ENCODE results near the gene ELP4.
"Not testable (repeated sequence)": the region's sequence is repeated elsewhere in the genome, so short reads cannot be mapped to it uniquely, and the experiment has no call there.

Gene ELP4

DNA sequence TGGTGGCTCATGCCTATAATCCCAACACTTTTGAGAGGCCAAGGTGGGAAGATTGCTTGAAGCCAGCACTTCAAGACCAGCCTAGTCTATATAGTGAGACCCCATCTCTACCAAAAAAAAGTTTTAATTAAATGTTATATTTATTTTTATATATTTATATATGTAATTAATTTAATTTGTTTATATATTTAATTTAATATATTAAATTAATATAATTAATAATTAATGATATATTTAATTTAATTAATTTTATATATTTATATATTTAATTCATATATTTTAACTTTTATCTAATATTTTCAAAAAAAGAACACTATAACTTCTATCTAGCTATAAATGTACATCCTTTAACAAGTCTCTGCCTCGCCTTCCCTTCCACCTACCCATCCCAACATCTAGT lies 196.8 kb downstream of the ELP4 start:
- no peak for DNase-seq (ENCODE audit: low spot score)

- DNase-seq (ENCODE audit: low spot score) = no peak
These were observed 201.6 kb downstream of the ELP4 start for GRCh38 chr11:31711137-31711536.

DNA sequence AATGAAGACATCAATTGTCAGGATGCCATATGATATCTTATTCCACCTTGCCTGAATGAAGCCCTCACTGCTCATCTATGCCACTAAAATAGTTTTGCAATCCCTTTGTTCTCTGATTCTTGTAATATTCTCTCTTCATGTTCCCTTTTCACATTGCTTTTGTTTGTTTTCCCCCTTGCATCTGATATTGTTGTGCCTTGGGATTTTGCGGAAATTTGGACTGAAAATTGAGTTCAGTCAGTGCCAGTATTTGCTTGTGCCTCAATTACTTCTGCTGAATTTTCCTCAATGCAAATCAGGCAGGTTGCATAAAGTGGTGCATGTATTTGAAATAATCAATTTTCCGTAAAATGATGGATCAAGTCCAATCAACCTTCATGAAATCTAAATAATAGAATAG lies 203.3 kb downstream of the ELP4 start:
- DNase-seq (ENCODE audit: low spot score) = no peak

GRCh38 chr11:31714840-31715239 lies 205.3 kb downstream of the ELP4 start:
- no peak for DNase-seq (ENCODE audit: low spot score)

GRCh38 chr11:31720225-31720624 lies 210.7 kb downstream of the ELP4 start:
- no peak for DNase-seq (ENCODE audit: low spot score)

DNA sequence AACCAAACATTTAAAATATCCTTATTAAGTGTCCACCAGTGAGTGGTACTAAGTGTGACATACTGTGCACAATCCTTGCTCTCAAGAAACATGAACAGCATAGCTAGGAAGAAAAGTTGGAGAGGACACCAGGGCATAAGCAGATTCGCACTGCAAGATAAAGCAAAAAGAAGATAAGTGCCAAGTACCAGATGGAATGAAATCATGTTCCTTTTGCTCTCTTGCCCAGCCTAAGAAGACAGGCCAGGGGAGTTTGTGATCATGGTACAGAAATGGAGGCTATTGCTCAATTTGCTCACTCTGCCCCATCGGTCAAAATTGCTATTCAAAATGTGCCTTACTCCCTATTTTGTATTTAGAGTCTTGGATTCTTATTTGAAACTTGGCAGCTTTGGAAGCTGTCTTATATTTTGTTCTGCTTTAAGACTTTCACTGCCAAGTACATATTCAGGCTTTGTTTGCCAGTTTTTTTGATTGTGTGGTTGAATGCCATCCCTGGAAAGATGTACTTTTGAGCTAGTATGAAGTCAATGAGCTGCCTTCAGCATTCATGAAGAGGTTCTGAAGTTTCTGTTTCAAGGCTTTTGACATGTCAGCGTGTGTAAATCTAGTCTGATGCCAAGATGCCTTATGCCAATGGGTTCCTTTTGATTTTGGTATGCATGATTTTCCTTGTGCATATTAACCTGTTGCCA lies 211.3 kb downstream of the ELP4 start:
- DNase-seq (ENCODE audit: low spot score) = no peak

DNA sequence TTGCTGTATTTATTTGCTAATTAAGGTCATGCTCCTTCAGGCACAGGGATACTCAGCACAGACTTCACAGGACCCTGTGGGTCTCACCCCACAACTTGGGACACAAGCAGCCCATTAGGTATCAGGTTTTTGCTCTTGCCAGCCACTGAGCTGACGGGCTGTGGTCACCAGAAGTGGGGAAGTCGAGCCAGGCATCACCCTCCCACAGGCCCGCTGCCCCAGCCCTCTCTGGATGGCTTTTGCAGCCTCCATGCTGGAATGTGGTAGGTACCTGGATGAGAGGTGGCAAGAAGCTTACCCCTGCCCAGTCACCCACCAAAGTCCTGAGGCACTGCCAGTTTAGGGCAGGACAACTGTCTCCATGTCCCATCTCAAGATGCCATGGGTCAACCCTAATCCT lies 213.2 kb downstream of the ELP4 start:
- DNase-seq (ENCODE audit: low spot score) = no peak

DNA sequence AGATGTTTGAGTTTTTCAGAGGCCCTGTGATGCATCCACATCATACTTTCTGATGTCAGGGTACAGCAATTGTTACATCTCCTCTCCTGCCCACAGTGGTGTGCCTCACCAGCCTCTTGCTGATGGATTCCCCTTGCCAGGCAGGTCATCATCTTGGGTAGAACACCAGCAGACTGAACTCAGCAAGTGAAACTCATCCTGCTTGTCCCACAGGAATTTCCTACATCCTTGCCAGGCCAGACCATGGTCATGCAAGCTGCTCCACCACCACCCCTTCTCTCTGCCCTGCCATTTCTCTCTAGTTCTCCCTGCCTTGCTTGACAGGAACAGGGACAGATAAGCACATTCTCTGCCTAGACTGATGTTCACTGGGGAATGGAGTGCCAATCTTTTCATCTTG lies 215.6 kb downstream of the ELP4 start:
- DNase-seq (ENCODE audit: low spot score) = peak; percentile 42

GRCh38 chr11:31728432-31728831 lies 218.9 kb downstream of the ELP4 start:
- DNase-seq (ENCODE audit: low spot score) = no peak

- no peak for DNase-seq (ENCODE audit: low spot score)
These were observed 230.6 kb downstream of the ELP4 start for GRCh38 chr11:31740131-31740530.

DNA sequence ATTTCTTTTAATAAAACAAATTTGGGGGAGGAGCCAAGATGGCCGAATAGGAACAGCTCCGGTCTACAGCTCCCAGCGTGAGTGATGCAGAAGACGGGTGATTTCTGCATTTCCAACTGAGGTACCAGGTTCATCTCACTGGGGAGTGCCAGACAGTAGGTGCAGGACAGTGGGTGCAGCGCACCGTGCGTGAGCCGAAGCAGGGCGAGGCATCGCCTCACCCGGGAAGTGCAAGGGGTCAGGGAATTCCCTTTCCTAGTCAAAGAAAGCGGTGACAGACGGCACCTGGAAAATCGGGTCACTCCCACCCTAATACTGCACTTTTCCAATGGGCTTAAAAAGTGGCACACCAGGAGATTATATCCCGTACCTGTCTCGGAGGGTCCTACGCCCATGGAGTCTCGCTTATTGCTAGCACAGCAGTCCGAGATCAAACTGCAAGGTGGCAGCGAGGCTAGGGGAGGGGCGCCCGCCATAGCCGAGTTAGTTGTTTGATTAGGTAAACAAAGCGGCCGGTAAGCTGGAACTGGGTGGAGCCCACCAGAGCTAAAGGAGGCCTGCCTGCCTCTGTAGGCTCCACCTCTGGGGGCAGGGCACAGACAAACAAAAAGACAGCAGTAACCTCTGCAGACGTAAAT lies 231.3 kb downstream of the ELP4 start:
- not testable (repeated sequence) for DNase-seq (ENCODE audit: low spot score)

- DNase-seq (ENCODE audit: low spot score) = no peak
These were observed 238.0 kb downstream of the ELP4 start for GRCh38 chr11:31747581-31747980.

DNA sequence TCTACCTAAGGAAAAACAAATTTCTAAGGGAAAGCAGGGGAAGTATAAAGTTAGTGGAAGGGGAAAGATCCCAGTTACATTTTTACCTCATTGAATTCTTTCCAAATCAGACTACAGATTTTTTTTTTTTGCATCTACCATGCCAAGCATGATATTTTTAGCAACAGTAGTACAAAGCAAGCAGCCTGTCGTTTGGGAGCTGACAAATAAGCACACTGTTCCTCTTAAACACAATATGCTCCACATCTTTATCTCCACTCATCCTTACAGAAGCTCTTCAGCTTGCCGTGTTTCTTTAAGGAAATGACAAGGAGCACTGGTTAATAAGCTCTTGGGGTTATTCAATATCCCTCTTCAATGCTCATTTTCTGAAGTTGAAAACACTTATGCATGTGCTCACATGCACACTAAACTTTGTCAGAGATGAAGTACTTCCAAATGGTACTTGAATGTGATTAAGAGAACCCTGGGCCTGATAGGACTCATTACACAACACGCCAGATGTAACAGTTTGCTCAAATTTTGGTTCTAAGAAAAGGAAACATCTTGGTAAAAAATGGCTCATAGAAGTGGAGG lies 247.8 kb downstream of the ELP4 start:
- no peak for DNase-seq (ENCODE audit: low spot score)

DNA sequence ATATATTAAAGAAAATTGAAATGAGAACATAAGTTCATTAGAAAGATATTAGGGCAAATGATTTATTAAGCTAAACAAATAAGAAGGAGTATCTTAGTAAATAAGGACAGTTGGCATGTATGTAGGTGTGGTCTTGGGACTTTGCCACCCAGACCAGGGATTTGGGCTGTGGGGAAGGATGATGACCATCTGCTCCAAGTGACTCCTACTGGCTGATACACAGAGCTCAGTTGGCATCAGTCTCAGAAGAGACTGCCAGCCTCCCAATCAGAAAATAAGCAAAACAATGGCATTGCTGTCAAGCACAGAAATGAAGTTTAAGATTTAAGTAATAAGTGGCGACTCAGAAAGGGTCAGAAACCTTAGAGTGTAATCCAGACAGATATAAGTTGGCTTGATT lies 252.1 kb downstream of the ELP4 start:
- DNase-seq (ENCODE audit: low spot score) = no peak

DNA sequence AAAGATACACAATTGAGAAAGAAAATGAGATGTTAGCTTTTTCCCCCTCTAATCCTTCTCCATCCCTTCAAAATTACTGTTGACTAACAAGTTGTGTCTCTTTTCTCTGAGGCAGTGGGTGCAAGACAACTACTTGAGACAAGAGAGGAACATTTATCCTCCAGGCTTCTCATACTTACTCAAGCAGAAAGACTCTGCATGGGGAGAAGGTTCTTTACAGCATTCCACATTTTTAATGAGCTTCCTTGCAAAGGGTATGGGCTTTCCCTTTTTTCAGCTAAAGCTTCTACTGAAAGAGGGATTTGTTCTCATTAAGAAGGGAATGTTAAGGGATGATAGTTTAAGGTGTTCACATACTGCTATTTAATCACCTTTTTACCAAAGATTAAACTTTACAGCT lies 253.7 kb downstream of the ELP4 start:
- DNase-seq (ENCODE audit: low spot score) = no peak

DNA sequence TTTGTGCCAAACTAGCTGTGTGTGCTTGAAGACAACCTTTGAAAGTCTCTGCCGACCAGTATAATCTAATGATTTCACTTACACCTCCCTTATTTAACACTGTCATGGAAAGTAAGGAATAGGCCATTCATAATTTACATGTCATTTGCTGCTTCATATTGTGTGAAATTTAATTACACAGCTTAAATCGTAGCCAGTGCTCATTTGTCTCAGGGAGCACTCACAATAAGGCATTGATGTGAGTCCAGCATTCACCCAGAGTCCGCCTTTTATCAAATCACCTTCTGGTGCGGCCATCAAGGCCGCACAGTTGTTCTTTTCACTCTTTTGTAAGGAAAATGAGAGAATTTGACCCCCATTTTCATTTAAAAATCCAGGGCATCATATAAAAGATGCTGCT lies 254.7 kb downstream of the ELP4 start:
- DNase-seq (ENCODE audit: low spot score) = no peak

DNA sequence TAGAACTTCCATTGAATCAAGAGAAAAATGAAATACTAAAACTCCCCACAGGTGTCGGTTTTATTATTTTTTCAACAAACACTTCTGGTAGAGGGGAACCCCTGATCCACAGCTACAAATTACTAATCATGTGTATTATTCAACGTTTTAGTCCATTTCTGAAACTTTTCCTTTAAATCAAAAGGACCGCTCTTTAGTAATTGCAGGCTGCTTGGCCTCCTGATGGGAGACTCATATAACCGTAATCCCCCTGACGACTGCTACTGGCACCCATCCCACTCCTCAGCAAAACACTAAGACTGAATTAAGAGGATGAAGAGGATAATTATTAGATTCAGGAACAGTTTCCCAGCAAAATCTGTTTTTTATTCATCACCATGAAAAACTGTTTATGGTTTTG lies 255.2 kb downstream of the ELP4 start:
- no peak for DNase-seq (ENCODE audit: low spot score)

DNA sequence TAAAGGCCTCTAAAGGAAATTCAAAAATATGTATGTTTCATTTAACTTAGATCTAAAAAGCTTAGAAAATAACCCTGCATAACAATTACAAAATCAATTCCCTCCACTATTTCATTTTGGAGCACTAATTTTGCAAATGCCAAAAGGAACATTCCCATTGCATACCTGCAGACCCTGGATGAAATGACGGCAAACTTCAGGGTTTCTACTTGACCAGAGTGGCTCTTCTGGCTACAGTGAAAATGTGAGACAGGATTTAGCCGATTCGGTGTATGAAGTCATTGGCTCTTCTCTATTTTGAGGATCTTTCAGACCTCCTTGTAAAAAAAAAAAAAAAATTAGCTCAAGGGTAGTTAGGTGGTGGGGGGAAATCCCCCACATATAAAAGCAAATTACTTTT lies 257.5 kb downstream of the ELP4 start:
- DNase-seq (ENCODE audit: low spot score) = no peak

DNA sequence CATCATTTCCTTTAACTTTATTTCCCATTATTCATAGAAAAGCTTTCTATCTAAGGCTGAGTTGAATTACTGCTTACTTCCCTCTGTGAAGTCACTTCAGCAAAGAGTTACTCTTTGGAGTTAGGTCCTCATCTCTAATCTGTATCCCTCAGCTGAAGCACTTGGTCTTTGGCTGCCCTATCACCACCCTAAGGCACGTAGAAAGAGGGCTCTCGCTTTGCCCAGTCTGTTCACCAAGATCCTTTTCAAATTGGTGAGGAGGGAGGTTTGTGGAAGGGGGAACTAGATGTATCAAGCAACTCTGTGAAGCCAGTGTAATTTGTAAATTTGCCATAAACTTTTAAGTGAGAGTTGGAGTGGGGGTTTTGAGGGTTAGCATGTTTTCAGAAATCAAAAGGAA lies 258.1 kb downstream of the ELP4 start:
- no peak for DNase-seq (ENCODE audit: low spot score)

DNA sequence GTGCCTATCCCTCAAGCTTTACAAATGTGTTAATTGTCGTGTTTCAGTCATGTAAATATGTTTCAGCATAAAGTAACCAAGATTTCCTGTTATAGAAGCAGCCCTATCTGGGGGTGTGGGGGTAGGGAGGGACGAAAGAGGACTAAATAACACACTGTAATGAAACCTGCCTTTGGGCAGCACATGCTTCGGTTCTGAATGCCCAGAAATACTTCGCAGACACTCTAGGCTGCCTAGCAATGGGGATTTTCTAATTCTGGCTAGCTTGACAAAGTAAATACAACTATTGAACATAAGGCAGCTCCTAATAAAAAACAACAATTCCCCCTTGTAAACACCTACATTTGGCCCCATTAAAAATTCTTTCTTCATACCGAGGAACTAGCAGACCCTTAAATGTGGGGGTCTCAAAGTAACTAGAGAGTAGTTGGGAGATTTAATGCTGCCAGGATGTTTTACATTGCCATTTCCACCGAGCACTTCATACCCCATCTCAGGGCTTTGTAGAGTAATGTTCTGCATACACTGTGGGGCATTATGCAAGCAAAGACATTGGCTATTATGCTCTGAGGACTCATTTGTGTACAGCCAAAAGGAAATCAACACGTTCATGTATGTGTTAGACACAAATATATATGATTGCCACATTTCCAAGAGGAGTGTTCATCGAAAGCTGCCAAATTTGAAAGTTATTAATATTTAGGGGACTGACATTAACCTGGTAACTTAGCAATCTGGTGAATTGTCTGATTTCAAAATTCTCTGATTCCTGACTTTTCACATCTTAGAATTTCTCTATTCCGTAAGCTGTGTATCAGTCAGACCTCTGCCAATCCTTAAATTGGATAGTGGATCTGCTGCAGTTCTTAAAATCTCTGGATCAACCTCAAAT lies 259.4 kb downstream of the ELP4 start:
- no peak for DNase-seq (ENCODE audit: low spot score)

DNA sequence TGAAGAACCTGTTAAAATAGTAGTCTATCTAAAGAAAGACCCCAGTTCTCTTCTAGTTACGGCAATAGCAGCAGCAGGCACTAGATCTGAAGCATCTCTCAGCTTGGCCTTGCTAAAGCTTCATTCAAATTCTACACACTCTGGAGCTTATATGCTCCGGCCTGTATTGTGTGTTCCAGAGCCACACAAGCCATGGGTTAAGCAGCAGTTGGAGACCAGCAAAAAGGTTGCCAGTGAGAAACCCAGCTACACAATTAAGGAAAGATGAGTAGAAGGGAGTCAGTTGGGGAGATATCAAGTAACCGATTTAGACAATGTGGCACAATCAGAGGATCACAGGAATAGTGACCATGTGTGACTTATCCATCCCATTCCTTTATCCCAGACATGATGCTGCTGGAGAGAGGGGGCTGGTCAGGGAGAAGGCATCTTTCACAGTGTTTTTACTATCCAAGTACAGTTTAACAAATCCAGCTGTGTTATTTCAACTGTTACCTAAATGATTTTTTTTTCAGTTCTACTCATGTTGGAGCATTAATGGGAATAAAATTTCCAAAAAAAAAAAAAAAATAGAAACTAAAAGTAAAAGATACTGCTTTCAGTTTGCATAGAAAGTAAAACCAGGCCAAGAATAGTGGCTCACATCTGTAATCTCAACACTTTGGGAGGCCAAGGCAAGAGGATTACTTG lies 260.6 kb downstream of the ELP4 start:
- DNase-seq (ENCODE audit: low spot score) = no peak

GRCh38 chr11:31772412-31772811 lies 262.8 kb downstream of the ELP4 start:
- DNase-seq (ENCODE audit: low spot score) = no peak
